NCI-H2227 treated with DMSO at 0.1 percent for 48 hours (cell line): ENCODE results near the gene L3MBTL4.

Experiments
- DNase-seq: peaks from one replicate; lab custom pipeline; 2025; lab: John Stamatoyannopoulos, UW

L3MBTL4 gene

GRCh38 chr18:5986257-5986931 lies 428.3 kb downstream of the L3MBTL4 start:
- DNase-seq = no peak

- DNase-seq = no peak
These were observed 430.5 kb downstream of the L3MBTL4 start for GRCh38 chr18:5984245-5984644.

- no peak for DNase-seq
These were observed 431.2 kb downstream of the L3MBTL4 start for GRCh38 chr18:5983488-5983887.

GRCh38 chr18:5982332-5982731 lies 432.4 kb downstream of the L3MBTL4 start:
- DNase-seq = no peak

- no peak for DNase-seq
These were observed 434.0 kb downstream of the L3MBTL4 start for GRCh38 chr18:5980721-5981120.

- no peak for DNase-seq
These were observed 434.7 kb downstream of the L3MBTL4 start for GRCh38 chr18:5979971-5980457.

GRCh38 chr18:5979176-5979888 lies 435.4 kb downstream of the L3MBTL4 start:
- DNase-seq = no peak

- DNase-seq = no peak
These were observed 437.7 kb downstream of the L3MBTL4 start for GRCh38 chr18:5977022-5977421.

GRCh38 chr18:5975111-5976002 lies 439.4 kb downstream of the L3MBTL4 start:
- DNase-seq = no peak

- DNase-seq = no peak
These were observed 440.0 kb downstream of the L3MBTL4 start for GRCh38 chr18:5974696-5975095.

GRCh38 chr18:5973099-5973498 lies 441.6 kb downstream of the L3MBTL4 start:
- no peak for DNase-seq

- DNase-seq = no peak
These were observed 442.4 kb downstream of the L3MBTL4 start for GRCh38 chr18:5972298-5972697.

- no peak for DNase-seq
These were observed 444.7 kb downstream of the L3MBTL4 start for GRCh38 chr18:5969989-5970403.

- DNase-seq = no peak
These were observed 445.2 kb downstream of the L3MBTL4 start for GRCh38 chr18:5969355-5969988.

- no peak for DNase-seq
These were observed 447.0 kb downstream of the L3MBTL4 start for GRCh38 chr18:5967666-5968065.

- DNase-seq = no peak
These were observed 447.7 kb downstream of the L3MBTL4 start for GRCh38 chr18:5967007-5967406.

GRCh38 chr18:5966514-5966913 lies 448.2 kb downstream of the L3MBTL4 start:
- no peak for DNase-seq

GRCh38 chr18:5964996-5965395 lies 449.7 kb downstream of the L3MBTL4 start:
- DNase-seq = no peak

- no peak for DNase-seq
These were observed 450.1 kb downstream of the L3MBTL4 start for GRCh38 chr18:5964596-5964995.

GRCh38 chr18:5964108-5964507 lies 450.6 kb downstream of the L3MBTL4 start:
- DNase-seq = no peak

- no peak for DNase-seq
These were observed 451.4 kb downstream of the L3MBTL4 start for GRCh38 chr18:5963267-5963666.

GRCh38 chr18:5962362-5962761 lies 452.3 kb downstream of the L3MBTL4 start:
- DNase-seq = no peak
